ENCODE measurements around the gene SPRY4.

SPRY4 gene

DNA sequence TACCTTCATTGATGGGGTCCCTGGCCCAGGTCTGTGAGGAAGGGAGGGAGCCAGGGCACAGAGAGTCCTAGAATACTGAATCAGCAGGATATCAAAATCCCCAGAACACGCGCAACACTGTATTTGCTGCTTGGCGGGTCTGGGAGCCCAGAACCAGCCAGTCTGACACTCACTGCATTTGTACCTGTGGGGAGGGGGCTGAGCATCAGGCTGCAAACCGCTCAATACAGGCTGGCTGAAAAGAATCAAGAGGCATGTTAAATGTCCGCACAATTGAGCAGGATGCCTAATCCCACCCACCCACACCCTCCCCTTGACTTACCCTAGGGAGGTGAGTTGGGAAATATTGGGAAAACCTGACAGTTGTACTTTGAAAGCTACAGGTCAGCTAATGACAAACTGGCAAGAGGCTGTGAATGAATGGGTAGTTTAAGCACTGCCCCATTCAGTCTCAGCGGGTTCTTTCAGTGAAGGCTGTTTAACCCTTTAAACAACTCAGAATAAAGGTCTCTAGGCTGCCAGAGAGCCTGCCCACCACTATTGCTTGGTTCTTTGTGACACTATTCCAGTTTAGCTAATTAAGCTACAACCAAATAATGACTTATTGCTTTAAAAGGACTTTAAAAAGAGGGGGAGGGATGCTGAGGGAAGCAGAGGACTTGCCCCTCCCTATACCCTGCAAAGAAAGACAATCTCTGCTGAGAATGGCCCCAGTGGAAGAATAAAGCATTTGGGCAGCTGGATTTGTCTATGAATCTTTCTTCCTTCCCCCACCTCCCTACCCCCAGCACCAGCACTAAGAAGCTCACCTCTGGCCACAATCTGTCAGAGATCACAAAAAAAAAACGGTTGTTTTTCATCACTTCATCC, 5.0 kb downstream of the SPRY4 start:
- TF ChIP-seq POLR2AphosphoS5 (IDR thresholded peaks at IDR 0.05; ENCODE audit: low read depth, low read length): no peak
- TF ChIP-seq POLR2A (IDR thresholded peaks at IDR 0.05; ENCODE audit: low read depth, low read length): no peak
- TF ChIP-seq TAF1 (IDR thresholded peaks at IDR 0.05; ENCODE audit: borderline replicate concordance, low read depth, low read length): no peak
- DNase-seq (ENCODE audit: insufficient read length) (no peak), FAIRE-seq (no peak)

DNA sequence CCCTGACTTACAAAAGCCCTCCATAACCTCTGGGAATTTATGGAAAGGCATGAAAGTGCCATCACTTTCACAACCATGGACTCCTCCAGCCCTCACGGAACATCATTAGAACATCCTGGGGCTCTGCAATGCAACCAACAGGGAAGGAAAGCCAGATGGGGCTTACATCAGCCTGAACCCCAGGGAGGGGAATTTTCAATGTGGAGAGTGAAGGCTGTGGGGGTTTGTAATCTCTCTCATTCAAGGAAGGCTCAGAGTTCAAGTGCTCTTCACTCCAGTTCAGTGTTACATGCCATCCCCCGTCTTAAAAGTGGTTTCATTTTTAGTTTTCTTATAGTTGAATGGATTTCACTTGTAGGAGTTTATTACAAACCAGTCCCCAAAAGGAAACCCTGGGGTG, 5.7 kb downstream of the SPRY4 start:
- DNase-seq (ENCODE audit: insufficient read length) (no peak), FAIRE-seq (no peak)
- TF ChIP-seq POLR2AphosphoS5 (IDR thresholded peaks at IDR 0.05; ENCODE audit: low read depth, low read length): no peak

DNA sequence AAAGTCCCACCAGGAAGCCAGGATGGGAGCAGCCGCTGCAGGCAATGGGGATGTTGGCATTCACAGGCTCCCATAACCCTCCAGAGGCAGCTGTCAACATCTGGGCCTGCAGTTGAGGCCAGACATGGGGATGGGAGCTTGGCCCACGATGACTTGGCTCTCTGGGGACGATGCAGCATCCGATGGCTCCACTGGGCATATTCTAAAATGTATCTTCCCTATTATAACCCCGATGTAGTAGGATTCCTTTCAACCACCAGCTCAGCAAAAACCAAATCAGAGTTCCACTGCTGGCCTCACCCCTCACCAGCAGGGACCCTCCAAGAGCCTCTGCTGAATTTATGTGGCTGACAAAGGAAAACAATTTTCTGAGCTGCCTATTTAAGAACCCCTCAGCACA, 7.1 kb downstream of the SPRY4 start:
- TF ChIP-seq POLR2AphosphoS5 (IDR thresholded peaks at IDR 0.05; ENCODE audit: low read depth, low read length) (no peak), TAF1 (IDR thresholded peaks at IDR 0.05; ENCODE audit: borderline replicate concordance, low read depth, low read length) (no peak), POLR2A (IDR thresholded peaks at IDR 0.05; ENCODE audit: low read depth, low read length) (no peak)

DNA sequence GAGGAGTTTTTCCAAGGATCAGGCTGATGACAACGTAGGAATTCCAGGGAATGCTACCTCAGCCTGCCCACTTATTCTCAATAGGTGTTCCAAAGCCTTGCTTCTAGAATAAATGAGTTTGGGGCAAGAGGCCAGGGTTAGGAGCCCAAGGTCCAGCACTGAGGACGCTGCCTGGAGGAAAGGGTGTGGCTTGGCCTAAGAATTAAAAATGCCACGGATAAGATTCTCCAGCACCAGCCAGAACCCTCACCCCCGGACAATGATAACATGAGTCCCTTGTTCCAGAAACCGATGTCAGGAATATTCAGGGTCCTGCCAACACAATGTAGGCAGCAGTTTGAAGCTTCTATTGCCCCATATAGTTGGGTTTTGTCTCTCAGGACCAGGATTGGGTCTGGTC, 7.6 kb downstream of the SPRY4 start:
- DNase-seq (ENCODE audit: insufficient read length) (no peak), FAIRE-seq (no peak)
- no peak for TF ChIP-seq POLR2AphosphoS5 (IDR thresholded peaks at IDR 0.05; ENCODE audit: low read depth, low read length)
- TF ChIP-seq TAF1 (IDR thresholded peaks at IDR 0.05; ENCODE audit: borderline replicate concordance, low read depth, low read length): no peak
- no peak for TF ChIP-seq POLR2A (IDR thresholded peaks at IDR 0.05; ENCODE audit: low read depth, low read length)

More for the DNA sequence above, 7.1 kb downstream of the SPRY4 start:
- no peak for FAIRE-seq
- no peak for DNase-seq (ENCODE audit: insufficient read length)

DNA sequence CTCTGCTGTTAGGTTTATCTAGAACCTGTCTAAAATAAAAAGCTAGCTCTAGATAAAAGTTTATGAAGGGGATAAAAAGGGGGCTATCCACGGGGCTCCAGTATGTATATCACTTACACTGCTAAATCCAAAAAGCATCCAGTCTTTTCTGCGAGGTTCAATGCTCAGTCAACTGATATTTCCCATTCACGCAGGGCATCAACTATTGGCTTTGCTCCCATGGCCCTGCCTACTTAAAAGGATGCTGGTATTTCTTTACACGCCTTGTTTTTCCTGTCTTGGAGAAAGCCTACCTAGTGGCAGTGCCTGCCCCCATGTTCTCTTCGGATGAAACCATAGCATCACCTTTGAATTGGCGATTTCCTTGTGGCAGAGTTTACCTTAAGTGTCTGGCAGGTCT, 8.1 kb downstream of the SPRY4 start:
- DNase-seq (ENCODE audit: insufficient read length) (no peak), FAIRE-seq (no peak)
- TF ChIP-seq POLR2AphosphoS5 (IDR thresholded peaks at IDR 0.05; ENCODE audit: low read depth, low read length): no peak
- TF ChIP-seq TAF1 (IDR thresholded peaks at IDR 0.05; ENCODE audit: borderline replicate concordance, low read depth, low read length): no peak

DNA sequence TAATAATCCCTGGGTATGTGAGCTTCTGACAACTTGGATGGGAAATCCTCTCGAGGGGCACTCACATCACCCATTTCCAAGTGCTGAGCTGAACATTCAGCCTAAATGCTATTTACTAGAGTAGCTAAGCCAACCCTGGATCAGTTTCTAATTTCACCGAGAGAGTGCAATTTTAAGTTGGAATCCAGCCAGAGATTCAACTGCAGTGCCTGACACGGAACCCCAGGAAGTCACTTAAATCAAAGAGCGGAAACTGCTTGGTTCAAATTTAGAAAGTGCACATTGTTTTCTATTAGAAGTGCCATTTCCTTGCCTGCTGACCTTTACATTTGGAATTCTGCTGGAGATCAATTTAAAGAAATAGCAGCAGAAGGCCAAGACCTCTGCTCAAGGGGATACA, 8.8 kb downstream of the SPRY4 start:
- DNase-seq (ENCODE audit: insufficient read length) (no peak), FAIRE-seq (peak; percentile 9)
- TF ChIP-seq TAF1 (IDR thresholded peaks at IDR 0.05; ENCODE audit: borderline replicate concordance, low read depth, low read length) (no peak), POLR2A (IDR thresholded peaks at IDR 0.05; ENCODE audit: low read depth, low read length) (no peak), POLR2AphosphoS5 (IDR thresholded peaks at IDR 0.05; ENCODE audit: low read depth, low read length) (no peak)

DNA sequence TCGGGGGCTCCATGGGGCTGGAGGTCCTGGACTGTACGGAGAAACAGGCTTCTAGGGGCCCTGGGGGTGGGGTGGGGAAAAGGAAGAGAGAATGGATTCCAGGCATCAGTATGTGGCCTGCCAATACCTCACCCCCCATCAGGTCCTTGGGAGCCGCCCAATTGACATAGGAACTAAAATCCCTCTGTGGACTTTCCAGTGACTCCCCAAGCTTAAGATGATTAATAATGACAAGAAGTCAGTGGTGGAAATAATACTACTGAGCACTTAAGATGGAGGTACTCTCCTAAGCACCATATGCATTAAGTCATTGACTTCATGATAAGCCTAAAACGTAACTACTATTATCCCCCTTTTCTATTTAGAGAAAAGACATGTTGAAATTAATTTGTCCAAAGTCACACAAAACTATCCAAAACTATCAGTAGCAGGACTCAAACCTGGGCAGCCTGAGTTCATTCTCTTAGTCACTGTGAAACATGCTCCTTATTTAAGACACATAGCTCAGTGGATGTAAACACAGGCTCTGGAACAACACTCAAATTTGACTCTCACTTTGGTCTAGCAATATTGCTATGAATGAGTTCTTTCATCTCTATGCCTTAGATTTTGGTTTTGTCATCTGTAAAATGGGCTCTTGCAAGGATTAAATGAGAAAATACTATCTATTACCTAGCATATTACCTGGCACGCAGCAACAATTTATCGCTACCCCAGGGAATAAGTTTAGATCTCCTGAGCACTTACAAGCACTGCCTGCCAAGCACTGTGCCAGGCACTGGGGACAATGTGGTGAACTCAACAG, 9.5 kb downstream of the SPRY4 start:
- no peak for FAIRE-seq
- TF ChIP-seq POLR2A (IDR thresholded peaks at IDR 0.05; ENCODE audit: low read depth, low read length) (no peak), TAF1 (IDR thresholded peaks at IDR 0.05; ENCODE audit: borderline replicate concordance, low read depth, low read length) (no peak), POLR2AphosphoS5 (IDR thresholded peaks at IDR 0.05; ENCODE audit: low read depth, low read length) (no peak)

DNA sequence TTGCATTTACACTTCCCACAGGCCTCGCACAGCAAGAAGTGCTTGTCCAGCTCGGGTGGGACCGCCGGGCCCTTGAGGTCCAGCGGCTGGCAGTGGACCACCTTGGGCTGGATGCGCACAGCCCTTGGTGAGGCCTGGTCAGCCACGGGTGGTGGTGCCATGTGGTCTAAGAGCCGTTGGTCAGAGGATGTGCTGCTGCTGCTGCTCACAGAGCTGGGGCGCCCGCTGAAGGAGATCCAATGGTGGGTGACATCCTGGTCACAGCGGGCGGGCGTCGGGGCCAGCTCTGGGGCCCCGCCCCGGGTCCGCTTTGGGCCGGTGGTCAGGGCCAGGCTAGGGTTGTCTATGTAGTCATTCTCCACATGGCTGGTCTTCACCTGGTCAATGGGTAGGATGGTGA, 10.2 kb downstream of the SPRY4 start:
- DNase-seq (ENCODE audit: insufficient read length) (no peak), FAIRE-seq (no peak)
- TF ChIP-seq POLR2A (IDR thresholded peaks at IDR 0.05; ENCODE audit: low read depth, low read length): no peak
- no peak for TF ChIP-seq TAF1 (IDR thresholded peaks at IDR 0.05; ENCODE audit: borderline replicate concordance, low read depth, low read length)
- no peak for TF ChIP-seq POLR2AphosphoS5 (IDR thresholded peaks at IDR 0.05; ENCODE audit: low read depth, low read length)

More for the DNA sequence above, 9.5 kb downstream of the SPRY4 start:
- no peak for DNase-seq (ENCODE audit: insufficient read length)

DNA sequence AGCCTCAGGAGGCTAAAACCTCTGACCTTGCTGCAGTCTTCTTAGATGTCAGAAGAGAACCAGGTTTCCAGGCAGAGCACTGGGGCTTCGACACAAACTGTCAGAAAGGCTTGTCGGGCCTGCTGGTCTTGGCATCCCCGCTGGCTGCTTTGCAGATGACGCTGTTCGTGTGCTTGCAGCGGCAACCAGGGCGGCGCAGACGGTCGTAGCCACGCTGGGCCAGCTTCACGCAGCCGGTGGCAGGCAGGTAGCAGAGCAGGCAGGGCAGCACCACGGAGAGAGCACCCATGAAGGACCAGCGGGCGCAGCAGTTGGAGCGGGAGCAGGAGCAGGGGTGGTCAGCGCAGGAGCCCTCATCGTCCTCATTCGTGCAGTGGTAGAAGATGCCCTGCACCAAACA, 10.7 kb downstream of the SPRY4 start:
- DNase-seq (ENCODE audit: insufficient read length) (no peak), FAIRE-seq (no peak)
- no peak for TF ChIP-seq POLR2AphosphoS5 (IDR thresholded peaks at IDR 0.05; ENCODE audit: low read depth, low read length)
- no peak for TF ChIP-seq POLR2A (IDR thresholded peaks at IDR 0.05; ENCODE audit: low read depth, low read length)
- TF ChIP-seq TAF1 (IDR thresholded peaks at IDR 0.05; ENCODE audit: borderline replicate concordance, low read depth, low read length): no peak

DNA sequence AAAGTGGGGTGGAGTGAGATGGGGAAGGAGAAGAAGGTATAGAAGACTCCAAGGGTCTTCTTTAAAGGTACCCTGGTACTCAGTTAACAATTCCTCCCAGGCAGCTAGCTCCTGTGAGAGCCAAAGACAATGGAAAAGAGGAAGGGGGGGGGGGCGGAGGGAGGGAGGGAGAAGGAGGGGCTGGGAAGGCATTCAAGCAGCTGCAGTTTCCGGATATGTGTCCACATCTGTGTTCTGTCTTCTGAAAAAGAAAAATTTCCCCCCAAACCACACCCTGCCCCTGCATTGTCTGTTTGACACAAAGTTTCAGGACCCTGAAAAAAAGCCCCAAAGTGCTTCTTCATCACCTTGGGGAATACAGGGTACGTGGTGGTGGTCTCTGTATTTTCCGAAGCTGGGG, 11.1 kb downstream of the SPRY4 start:
- no peak for FAIRE-seq
- no peak for DNase-seq (ENCODE audit: insufficient read length)
- TF ChIP-seq TAF1 (IDR thresholded peaks at IDR 0.05; ENCODE audit: borderline replicate concordance, low read depth, low read length) (no peak), POLR2AphosphoS5 (IDR thresholded peaks at IDR 0.05; ENCODE audit: low read depth, low read length) (no peak), POLR2A (IDR thresholded peaks at IDR 0.05; ENCODE audit: low read depth, low read length) (no peak)

DNA sequence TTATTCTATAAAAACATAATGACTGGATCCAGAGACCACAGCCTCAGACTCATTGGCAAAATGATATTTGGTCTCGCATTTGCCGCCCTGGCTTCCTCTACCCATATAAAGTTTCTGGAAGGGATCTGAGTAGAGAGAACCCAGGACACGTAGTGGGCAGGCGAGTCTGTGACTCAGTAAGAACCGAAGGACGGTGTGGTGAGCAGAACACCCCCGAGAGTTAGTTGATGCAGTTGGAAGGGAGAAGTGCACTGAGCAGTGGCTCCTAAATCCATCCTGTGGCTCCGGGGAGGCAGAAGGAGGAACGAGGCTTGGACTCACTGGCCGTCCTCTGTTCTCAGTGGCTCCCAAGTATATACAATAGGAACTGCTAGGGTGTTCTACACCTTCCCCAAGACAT, 11.5 kb downstream of the SPRY4 start:
- FAIRE-seq (no peak), DNase-seq (ENCODE audit: insufficient read length) (no peak)
- no peak for TF ChIP-seq TAF1 (IDR thresholded peaks at IDR 0.05; ENCODE audit: borderline replicate concordance, low read depth, low read length)
- TF ChIP-seq POLR2AphosphoS5 (IDR thresholded peaks at IDR 0.05; ENCODE audit: low read depth, low read length): no peak
- no peak for TF ChIP-seq POLR2A (IDR thresholded peaks at IDR 0.05; ENCODE audit: low read depth, low read length)

DNA sequence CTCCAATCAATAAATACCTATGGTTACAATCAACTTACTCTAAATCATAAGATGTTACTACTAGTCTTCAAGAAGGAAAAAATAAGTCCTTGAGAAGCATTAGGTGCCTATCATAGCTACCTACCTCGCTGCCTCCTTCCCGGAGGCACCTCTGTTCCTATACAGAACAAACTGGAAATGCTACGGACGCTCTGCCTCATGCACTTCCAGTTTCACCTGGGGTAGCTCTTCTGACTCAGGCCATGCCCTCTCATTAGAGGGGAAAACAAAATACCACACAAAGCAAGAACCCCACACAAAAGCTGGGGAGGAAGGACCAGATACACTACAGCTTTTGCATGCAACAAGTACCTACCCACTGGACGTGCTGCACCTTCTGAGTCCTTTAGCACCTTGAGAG, 12.4 kb downstream of the SPRY4 start:
- TF ChIP-seq POLR2AphosphoS5 (IDR thresholded peaks at IDR 0.05; ENCODE audit: low read depth, low read length) (no peak), POLR2A (IDR thresholded peaks at IDR 0.05; ENCODE audit: low read depth, low read length) (no peak), TAF1 (IDR thresholded peaks at IDR 0.05; ENCODE audit: borderline replicate concordance, low read depth, low read length) (no peak)
- FAIRE-seq: no peak
- no peak for DNase-seq (ENCODE audit: insufficient read length)

Data from GM12892 (cell line).